NCI-H128 (cell line): Measurements from ENCODE around the gene DPEP2.
"Not testable (repeated sequence)": the region's sequence is repeated elsewhere in the genome, so short reads cannot be mapped to it uniquely, and the experiment has no call there.

Experiments used
- DNase-seq: peaks from one replicate; lab custom pipeline; 2025; ENCODE audit not compliant: unreplicated experiment; lab: John Stamatoyannopoulos, UW

The DPEP2 gene

DNA sequence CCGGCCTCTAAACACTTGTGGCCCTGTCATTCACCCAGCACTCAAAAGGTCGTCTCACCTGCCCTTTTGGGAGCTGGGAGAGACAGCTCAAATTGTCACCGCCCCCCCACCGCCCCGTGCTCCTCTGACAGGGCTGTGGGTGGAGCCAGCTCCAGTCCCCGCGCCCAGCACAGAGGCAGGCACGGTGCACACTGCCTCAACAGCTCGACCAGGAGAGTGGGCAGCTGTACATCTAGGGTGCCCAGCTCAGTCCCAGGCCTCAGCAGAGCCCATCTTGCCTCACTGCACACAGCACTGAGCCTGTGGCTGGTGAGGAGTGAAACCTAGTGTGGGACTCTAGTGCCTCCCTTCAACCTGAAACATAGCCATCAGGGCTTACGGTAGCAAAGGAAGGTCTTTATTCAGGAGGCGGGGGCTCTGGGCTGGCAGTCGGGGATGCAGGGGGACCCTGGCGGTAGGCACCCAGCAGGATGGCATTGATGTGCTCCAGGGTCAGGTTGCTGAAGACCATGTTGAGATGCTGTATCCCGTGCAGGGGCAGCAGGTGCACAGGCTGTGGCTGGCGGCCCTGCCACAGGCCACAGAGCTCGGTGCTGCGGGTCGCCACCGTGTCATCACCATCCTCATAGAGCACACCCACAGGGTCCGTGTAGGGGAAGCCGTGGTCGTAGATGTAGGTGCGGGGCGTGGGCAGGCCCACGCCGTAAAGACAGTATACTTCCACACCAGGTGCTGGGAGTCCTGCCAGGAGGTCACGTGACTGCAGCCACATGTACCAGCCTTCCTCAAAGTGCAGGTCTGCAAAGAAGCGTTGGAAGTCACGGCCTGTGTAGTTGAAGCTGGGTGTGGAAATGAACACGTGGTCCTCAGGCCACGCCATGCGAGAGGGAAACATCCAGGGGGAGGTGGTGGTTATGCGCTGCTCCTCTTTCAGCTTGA lies 59.5 kb downstream of the DPEP2 start:
- no peak for DNase-seq

DNA sequence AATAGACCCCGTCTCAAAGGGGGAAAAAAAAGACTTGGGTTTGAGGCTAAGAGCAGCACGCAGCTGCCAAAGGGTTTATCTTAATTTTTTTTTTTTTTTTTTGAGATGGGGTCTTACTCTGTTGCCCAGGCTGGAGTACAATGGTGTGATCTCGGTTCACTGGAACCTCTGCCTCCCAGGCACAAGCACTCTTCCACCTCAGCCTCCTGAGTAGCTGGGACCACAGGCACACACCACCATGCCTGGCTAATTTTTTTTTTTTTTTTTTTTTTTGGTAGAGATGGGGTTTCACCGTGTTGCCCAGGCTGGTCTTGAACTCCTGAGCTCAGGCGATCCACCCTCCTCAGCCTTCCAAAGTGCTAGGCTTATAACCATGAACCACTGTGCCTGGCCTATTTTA lies 61.6 kb downstream of the DPEP2 start:
- DNase-seq, result not testable (repeated sequence)
